ENCODE results near the gene ATXN7. TPM values are rescaled to one million over a fixed set of nuclear protein-coding genes. Genes with fewer than 3 reads are reported as not detected.

ATXN7 gene
- total and polyA plus RNA-seq, 2 of the 13 experiments (the other 11 are each of a cell fraction or from before 2014, with no cell fraction given), result 13.8 to 20.0 TPM

DNA sequence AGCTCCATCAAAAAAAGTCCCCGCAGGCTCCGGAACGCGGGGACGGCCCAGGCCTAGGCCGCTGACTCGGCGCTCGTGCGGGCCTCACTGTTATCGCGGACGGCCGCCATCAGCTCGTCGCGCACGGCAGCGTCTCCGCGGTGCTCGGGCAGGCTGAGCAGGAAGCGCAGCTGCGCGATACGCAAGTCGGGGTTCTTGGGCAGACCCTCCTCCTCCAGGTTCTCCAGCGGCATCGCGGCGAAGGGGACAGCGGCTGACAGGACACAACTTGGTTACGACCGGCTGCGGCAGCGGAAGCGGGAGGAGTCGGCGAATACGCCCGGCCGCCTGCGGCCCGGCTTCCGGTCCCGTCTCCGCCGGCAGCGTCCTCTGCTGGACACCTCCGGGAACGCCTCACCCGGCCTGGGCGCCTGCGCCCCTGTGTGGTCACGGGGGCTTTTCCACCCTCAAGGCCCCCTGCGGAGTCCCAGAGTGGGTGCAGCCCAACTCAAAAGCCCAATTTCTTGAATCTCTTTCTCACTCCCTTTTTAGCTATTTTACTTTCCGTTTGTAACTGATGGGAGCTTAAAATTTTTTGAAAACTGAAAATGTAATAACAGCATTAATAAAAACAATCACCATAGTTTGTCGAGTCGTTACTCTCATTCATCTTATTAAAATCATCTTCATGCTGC is 159.7 kb downstream of the ATXN7 start, which contains the start of gene PSMD6 (continued):
- TF ChIP-seq TRAFD1 (CRISPR knock-in tag; IDR thresholded peaks at IDR 0.05; ENCODE audit: borderline replicate concordance), result no peak
- TF ChIP-seq CEBPB (IDR thresholded peaks at IDR 0.05; ENCODE audit: borderline replicate concordance, low read depth, low read length), result no peak
- TF ChIP-seq, protein P1, sequence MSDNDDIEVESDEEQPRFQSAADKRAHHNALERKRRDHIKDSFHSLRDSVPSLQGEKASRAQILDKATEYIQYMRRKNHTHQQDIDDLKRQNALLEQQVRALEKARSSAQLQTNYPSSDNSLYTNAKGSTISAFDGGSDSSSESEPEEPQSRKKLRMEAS (IDR thresholded peaks at IDR 0.05), result no peak
- TF ChIP-seq MAFG (CRISPR knock-in tag; IDR thresholded peaks at IDR 0.05), result no peak
- TF ChIP-seq ATF7-NPFF (CRISPR knock-in tag; IDR thresholded peaks at IDR 0.05; ENCODE audit: low read depth), result peak; percentile 80
- peak; percentile 65 for TF ChIP-seq ZNF883 (CRISPR knock-in tag; IDR thresholded peaks at IDR 0.05; ENCODE audit: not compliant biosample characterization)
- TF ChIP-seq ZNF354B (CRISPR knock-in tag; IDR thresholded peaks at IDR 0.05), result no peak
- TF ChIP-seq AHR (CRISPR knock-in tag; IDR thresholded peaks at IDR 0.05), result peak; percentile 80; the same call in 1 of the 2 replicates
- TF ChIP-seq KLF9 (CRISPR knock-in tag; IDR thresholded peaks at IDR 0.05; ENCODE audit: low read depth), result peak; percentile 29; the same call in 1 of the 2 replicates
- TF ChIP-seq, protein P2, sequence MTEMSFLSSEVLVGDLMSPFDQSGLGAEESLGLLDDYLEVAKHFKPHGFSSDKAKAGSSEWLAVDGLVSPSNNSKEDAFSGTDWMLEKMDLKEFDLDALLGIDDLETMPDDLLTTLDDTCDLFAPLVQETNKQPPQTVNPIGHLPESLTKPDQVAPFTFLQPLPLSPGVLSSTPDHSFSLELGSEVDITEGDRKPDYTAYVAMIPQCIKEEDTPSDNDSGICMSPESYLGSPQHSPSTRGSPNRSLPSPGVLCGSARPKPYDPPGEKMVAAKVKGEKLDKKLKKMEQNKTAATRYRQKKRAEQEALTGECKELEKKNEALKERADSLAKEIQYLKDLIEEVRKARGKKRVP (CRISPR knock-in tag; IDR thresholded peaks at IDR 0.05), result no peak
- peak; percentile 67 for TF ChIP-seq STAG1 (CRISPR knock-in tag; IDR thresholded peaks at IDR 0.05)
- peak; percentile 68; the same call in 1 of the 2 replicates for TF ChIP-seq MED13 (CRISPR knock-in tag; IDR thresholded peaks at IDR 0.05)
- TF ChIP-seq CHD2 (IDR thresholded peaks at IDR 0.05; ENCODE audit: low read depth, low read length), result no peak
- peak; percentile 84; the same call in 1 of the 2 replicates for TF ChIP-seq MXD1 (CRISPR knock-in tag; IDR thresholded peaks at IDR 0.05)
- TF ChIP-seq ZBTB7B (CRISPR knock-in tag; IDR thresholded peaks at IDR 0.05), result peak; percentile 85
- TF ChIP-seq RFX3 (CRISPR knock-in tag; IDR thresholded peaks at IDR 0.05), result no peak
- peak; percentile 90 for TF ChIP-seq KDM5B (CRISPR knock-in tag; IDR thresholded peaks at IDR 0.05; ENCODE audit: borderline replicate concordance)
- TF ChIP-seq, protein P3, sequence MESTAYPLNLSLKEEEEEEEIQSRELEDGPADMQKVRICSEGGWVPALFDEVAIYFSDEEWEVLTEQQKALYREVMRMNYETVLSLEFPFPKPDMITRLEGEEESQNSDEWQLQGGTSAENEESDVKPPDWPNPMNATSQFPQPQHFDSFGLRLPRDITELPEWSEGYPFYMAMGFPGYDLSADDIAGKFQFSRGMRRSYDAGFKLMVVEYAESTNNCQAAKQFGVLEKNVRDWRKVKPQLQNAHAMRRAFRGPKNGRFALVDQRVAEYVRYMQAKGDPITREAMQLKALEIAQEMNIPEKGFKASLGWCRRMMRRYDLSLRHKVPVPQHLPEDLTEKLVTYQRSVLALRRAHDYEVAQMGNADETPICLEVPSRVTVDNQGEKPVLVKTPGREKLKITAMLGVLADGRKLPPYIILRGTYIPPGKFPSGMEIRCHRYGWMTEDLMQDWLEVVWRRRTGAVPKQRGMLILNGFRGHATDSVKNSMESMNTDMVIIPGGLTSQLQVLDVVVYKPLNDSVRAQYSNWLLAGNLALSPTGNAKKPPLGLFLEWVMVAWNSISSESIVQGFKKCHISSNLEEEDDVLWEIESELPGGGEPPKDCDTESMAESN (CRISPR knock-in tag; conservative IDR thresholded peaks at IDR 0.05), result peak; percentile 89
- 0 out of 2 replicates have a peak, but pooled peaks have one; percentile 29 for TF ChIP-seq GMEB2 (CRISPR knock-in tag; IDR thresholded peaks at IDR 0.05; ENCODE audit: low read depth)
- peak; percentile 64; the same call in 1 of the 2 replicates for TF ChIP-seq E2F1 (CRISPR knock-in tag; IDR thresholded peaks at IDR 0.05)
- no peak for TF ChIP-seq PAWR (CRISPR knock-in tag; IDR thresholded peaks at IDR 0.05; ENCODE audit: borderline replicate concordance)
- no peak; the same call in 1 of the 2 replicates for TF ChIP-seq ELF4 (CRISPR knock-in tag; IDR thresholded peaks at IDR 0.05; ENCODE audit: borderline replicate concordance)

Data from HepG2 (cell line).